RCC 7860 (cell line): ENCODE data around the gene GLYAT.
A peak's percentile ranks its signal among the peaks of the same experiment; 100 is the strongest.
"Not testable (repeated sequence)": the region's sequence is repeated elsewhere in the genome, so short reads cannot be mapped to it uniquely, and the experiment has no call there.

Source experiments
- DNase-seq: peaks from one replicate; pipeline ENCODE4 v3.0.0-alpha.2; 2015; ENCODE audit warnings: low spot score
- FAIRE-seq: peaks from 2 replicates; lab custom pipeline; 2012; peaks lifted over from hg19 to GRCh38; lab: Jason Lieb, UNC

The GLYAT gene

GRCh38 chr11:58744988-58745704 lies 13.4 kb upstream of the GLYAT start:
- no peak for DNase-seq
- no peak for FAIRE-seq

- FAIRE-seq (no peak), DNase-seq (no peak)
Observed at GRCh38 chr11:58742981-58743880, 11.5 kb upstream of the GLYAT start.

GRCh38 chr11:58742140-58742539 lies 10.4 kb upstream of the GLYAT start:
- DNase-seq = no peak
- no peak for FAIRE-seq

GRCh38 chr11:58741127-58741526 lies 9.4 kb upstream of the GLYAT start:
- FAIRE-seq = no peak
- DNase-seq = no peak

- FAIRE-seq (no peak), DNase-seq (no peak)
Observed at GRCh38 chr11:58740447-58740846, 8.7 kb upstream of the GLYAT start.

GRCh38 chr11:58739725-58740430 lies 8.1 kb upstream of the GLYAT start:
- FAIRE-seq = no peak
- no peak for DNase-seq

GRCh38 chr11:58734681-58735490 lies 3.1 kb upstream of the GLYAT start:
- DNase-seq = no peak
- no peak for FAIRE-seq

GRCh38 chr11:58730507-58731089 lies 1.1 kb downstream of the GLYAT start:
- no peak for FAIRE-seq

GRCh38 chr11:58727415-58727797 lies 4.3 kb downstream of the GLYAT start:
- DNase-seq = no peak
- no peak for FAIRE-seq

More at GRCh38 chr11:58730507-58731089, 1.1 kb downstream of the GLYAT start:
- no peak for DNase-seq

GRCh38 chr11:58726737-58727414 lies 4.9 kb downstream of the GLYAT start:
- FAIRE-seq (no peak), DNase-seq (no peak)

- FAIRE-seq = no peak
- DNase-seq = no peak
Observed at GRCh38 chr11:58719406-58720117, 12.2 kb downstream of the GLYAT start.

- FAIRE-seq (no peak), DNase-seq (no peak)
Observed at GRCh38 chr11:58712531-58712930, 19.2 kb downstream of the GLYAT start.

- DNase-seq (no peak), FAIRE-seq (no peak)
Observed at GRCh38 chr11:58711832-58712231, 19.9 kb downstream of the GLYAT start.

- FAIRE-seq (no peak), DNase-seq (no peak)
Observed at GRCh38 chr11:58707767-58708166, 24.0 kb downstream of the GLYAT start.

GRCh38 chr11:58696825-58697224 lies 34.9 kb downstream of the GLYAT start:
- DNase-seq, FAIRE-seq: not testable (repeated sequence)

- DNase-seq = no peak
- FAIRE-seq = no peak
Observed at GRCh38 chr11:58693026-58693425, 38.7 kb downstream of the GLYAT start.

- no peak for FAIRE-seq
Observed at GRCh38 chr11:58691675-58692074, 40.1 kb downstream of the GLYAT start.

GRCh38 chr11:58688789-58689503 lies 42.8 kb downstream of the GLYAT start:
- DNase-seq (peak; percentile 7), FAIRE-seq (no peak)

More at GRCh38 chr11:58691675-58692074, 40.1 kb downstream of the GLYAT start:
- no peak for DNase-seq
